Uterus (tissue), 2 donors: ENCODE measurements around the gene GALNTL6.

ENCODE experiments used
- CTCF ChIP-seq, 4 experiments: fragments of 200-600 bp in 2 of 4; fragments of 450-650 bp in 2 of 4; sonication (generic) in 2 of 4; IDR thresholded peaks; one replicate each; pipeline ENCODE4 v1.5.1; 2016 to 2019; ENCODE audit warnings: antibody characterized with exemption in 4 of 4, mild to moderate bottlenecking in 2 of 4, moderate library complexity in 1 of 4
- POLR2A ChIP-seq, 2 donors: fragments of 450-650 bp; IDR thresholded peaks; one replicate each; pipeline ENCODE4 v1.6.1; 2016; ENCODE audit warnings: antibody characterized with exemption in 2 of 2, mild to moderate bottlenecking in 1 of 2, moderate library complexity in 1 of 2

DNA sequence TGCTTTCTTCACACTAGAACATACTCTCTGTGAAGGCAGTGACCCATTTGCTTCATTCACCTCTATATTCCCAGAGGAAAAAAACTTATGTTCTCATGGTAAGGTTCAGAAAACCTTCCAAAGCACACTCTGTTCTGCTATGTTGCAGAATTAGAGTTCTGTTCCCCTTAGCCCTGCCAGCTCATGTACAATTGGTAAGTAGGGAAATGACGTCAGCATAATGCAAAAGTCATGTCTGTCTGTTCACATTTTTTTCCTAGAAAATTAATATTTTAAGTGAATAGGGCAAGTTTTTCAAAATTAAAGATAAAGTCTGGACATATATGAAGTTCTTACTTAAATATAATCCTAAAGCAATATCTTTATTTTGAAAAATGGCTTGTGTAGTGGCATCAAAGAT is 443.6 kb downstream of the GALNTL6 start:
- TF ChIP-seq CTCF (IDR thresholded peaks at IDR 0.05) = no peak
- TF ChIP-seq POLR2A (IDR thresholded peaks at IDR 0.05) = no peak
